Spleen (tissue), 7 donors: ENCODE results near the gene IL19.

Experiments
- POLR2A ChIP-seq, 3 donors: fragments of 450-650 bp; IDR thresholded peaks; one replicate each; pipeline ENCODE4 v1.5.1; 2017; ENCODE audit warnings: antibody characterized with exemption in 3 of 3, mild to moderate bottlenecking in 1 of 3
- TF ChIP-seq, protein P1 (sequence below), 11 experiments: fragments of 200-600 bp in 7 of 11; fragments of 450-650 bp in 4 of 11; sonication (generic) in 4 of 11; IDR thresholded peaks in 8 of 11; conservative IDR thresholded peaks in 3 of 11; 1 replicate in 7 of 11; 2 replicates in 4 of 11; pipeline versions ENCODE4 v1.4.0 to v1.8.0; 2016 to 2021; ENCODE audit warnings: antibody characterized with exemption in 11 of 11, inconsistent platforms in 4 of 11, mild to moderate bottlenecking in 1 of 11
- donor health status: DM: no; HTN: no; CAD: no; lungs with moderate emphysema.
- donor health status: DM: no; HTN: no; CAD: no.
- donor health status: DM: no; HTN: no; CAD: no.

DNA sequence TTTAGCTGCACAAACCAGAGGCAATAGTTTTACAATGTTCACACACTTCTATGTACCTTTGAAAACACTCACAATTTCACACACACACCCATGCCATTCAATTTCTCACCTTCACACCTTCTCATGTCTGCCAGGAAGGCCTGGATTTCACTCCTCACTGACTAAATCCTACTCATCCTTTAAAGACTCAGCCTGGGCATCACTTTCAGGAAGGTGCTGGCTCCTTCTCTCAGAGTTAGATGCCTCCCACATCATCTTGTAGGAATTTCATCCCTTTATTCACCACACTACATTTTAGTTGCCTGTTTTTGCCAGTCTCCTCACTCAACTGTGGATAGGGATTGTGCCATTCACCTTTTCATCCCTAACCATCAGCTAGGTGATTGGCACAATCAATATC lies 97.1 kb downstream of the IL19 start:
- no peak for TF ChIP-seq POLR2A (IDR thresholded peaks at IDR 0.05)
- TF ChIP-seq, protein P1, sequence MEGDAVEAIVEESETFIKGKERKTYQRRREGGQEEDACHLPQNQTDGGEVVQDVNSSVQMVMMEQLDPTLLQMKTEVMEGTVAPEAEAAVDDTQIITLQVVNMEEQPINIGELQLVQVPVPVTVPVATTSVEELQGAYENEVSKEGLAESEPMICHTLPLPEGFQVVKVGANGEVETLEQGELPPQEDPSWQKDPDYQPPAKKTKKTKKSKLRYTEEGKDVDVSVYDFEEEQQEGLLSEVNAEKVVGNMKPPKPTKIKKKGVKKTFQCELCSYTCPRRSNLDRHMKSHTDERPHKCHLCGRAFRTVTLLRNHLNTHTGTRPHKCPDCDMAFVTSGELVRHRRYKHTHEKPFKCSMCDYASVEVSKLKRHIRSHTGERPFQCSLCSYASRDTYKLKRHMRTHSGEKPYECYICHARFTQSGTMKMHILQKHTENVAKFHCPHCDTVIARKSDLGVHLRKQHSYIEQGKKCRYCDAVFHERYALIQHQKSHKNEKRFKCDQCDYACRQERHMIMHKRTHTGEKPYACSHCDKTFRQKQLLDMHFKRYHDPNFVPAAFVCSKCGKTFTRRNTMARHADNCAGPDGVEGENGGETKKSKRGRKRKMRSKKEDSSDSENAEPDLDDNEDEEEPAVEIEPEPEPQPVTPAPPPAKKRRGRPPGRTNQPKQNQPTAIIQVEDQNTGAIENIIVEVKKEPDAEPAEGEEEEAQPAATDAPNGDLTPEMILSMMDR (IDR thresholded peaks at IDR 0.05 in 8 of 11, conservative IDR thresholded peaks at IDR 0.05 in 3 of 11), result no peak
